A673 (cell line): ENCODE data around the gene SEC22A.

Source experiments
- CTCF ChIP-seq: fragments of 300-800, 200-600 bp; sonication (generic); conservative IDR thresholded peaks from 2 replicates; pipeline ENCODE4 v1.5.1; 2017; ENCODE audit warnings: low read depth, mild to moderate bottlenecking, antibody characterized with exemption, low read length, moderate library complexity, mixed read lengths
- EZH2 ChIP-seq: fragments of 200-600 bp; sonication (generic); IDR thresholded peaks from 2 replicates; pipeline ENCODE4 v1.6.1; 2017; ENCODE audit warnings: borderline replicate concordance, low read depth, mild to moderate bottlenecking, mixed read lengths, antibody characterized with exemption, low read length; ENCODE audit not compliant: poor library complexity, severe bottlenecking

- no peak for TF ChIP-seq CTCF
- TF ChIP-seq EZH2: no peak
Observed at GRCh38 chr3:123285066-123285465, 83.3 kb downstream of the SEC22A start.
